Stimulated activated naive CD8-positive, alpha-beta T cell treated with anti-CD3 and anti-CD28 coated beads, Interleukin-15, amount 100 ng/mL, for 72 hours (primary cell): ENCODE results near the gene TRNT1.

ENCODE experiments used
- ATAC-seq: fragments of 150-1000 bp; cut with Tn5 transposase; 2 replicates; pipeline ENCODE4 v1.10.0; 2021; ENCODE audit warnings: mild to moderate bottlenecking, moderate library complexity
- DNase-seq, 2 donors: peaks; one replicate each; pipeline ENCODE4 v3.0.0; 2021 to 2022
- H3K27ac Mint-ChIP-seq, 2 donors: one replicate each; pipeline ENCODE4 v1.8.0; 2022; ENCODE audit warnings: mild to moderate bottlenecking in 2 of 2, mixed read lengths in 2 of 2, moderate library complexity in 2 of 2
- H3K27me3 Mint-ChIP-seq: one replicate; pipeline ENCODE4 v1.8.0; 2022; ENCODE audit warnings: mixed read lengths
- H3K4me1 Mint-ChIP-seq: one replicate; pipeline ENCODE4 v1.8.0; 2022; ENCODE audit warnings: mild to moderate bottlenecking, mixed read lengths
- H3K4me3 Mint-ChIP-seq, 2 donors: one replicate each; pipeline ENCODE4 v1.8.0; 2022; ENCODE audit warnings: mild to moderate bottlenecking in 2 of 2, mixed read lengths in 2 of 2, moderate library complexity in 1 of 2
- H3K9me3 Mint-ChIP-seq, 2 donors: one replicate each; pipeline ENCODE4 v1.8.0; 2022; ENCODE audit warnings: mixed read lengths in 2 of 2

TRNT1 gene

GRCh38 chr3:3105815-3106214 is 20.9 kb upstream of the TRNT1 start:
- H3K4me1 Mint-ChIP-seq, result no peaks in the 10 kb centered on the region
- H3K27ac Mint-ChIP-seq, result no peak overlapping the region

DNA sequence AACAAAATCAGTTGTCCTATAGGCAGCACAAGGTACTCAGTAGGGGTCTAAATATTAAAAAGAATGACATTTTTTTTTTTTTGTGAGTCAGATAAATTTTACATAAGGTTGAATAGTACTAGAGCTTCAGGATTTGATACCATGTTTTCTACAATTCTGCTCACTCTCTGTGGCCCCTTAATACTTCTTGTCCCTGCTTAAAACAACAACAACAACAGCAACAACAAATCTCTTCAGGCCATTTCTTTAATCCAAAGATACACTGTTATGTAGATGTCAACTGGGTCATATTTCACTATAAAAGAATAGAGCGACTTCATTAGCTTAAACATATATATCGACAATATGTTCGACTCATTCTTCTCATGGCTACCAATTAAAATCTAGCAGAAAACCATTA is 19.6 kb upstream of the TRNT1 start:
- ATAC-seq, result no peak
- Mint-ChIP-seq H3K9me3 (no peaks in the 10 kb centered on the region), H3K4me3 (no peak overlapping the region), H3K27me3 (no peaks in the 10 kb centered on the region), H3K4me1 (no peaks in the 10 kb centered on the region), H3K27ac (no peak overlapping the region)
- DNase-seq, result no peak

More at GRCh38 chr3:3105815-3106214, 20.9 kb upstream of the TRNT1 start:
- DNase-seq (no peak), ATAC-seq (no peak)
- no peaks in the 10 kb centered on the region for H3K27me3 Mint-ChIP-seq
- H3K9me3 Mint-ChIP-seq, result no peaks in the 10 kb centered on the region
- H3K4me3 Mint-ChIP-seq, result no peak overlapping the region

GRCh38 chr3:3107858-3108257 is 18.9 kb upstream of the TRNT1 start:
- no peaks in the 10 kb centered on the region for H3K4me1 Mint-ChIP-seq
- DNase-seq, result no peak
- ATAC-seq, result no peak
- no peak overlapping the region for H3K27ac Mint-ChIP-seq
- no peaks in the 10 kb centered on the region for H3K27me3 Mint-ChIP-seq
- H3K4me3 Mint-ChIP-seq, result no peak overlapping the region
- no peaks in the 10 kb centered on the region for H3K9me3 Mint-ChIP-seq

GRCh38 chr3:3109407-3110298 is 17.1 kb upstream of the TRNT1 start:
- Mint-ChIP-seq H3K27me3 (no peaks in the 10 kb centered on the region), H3K4me3 (no peak overlapping the region), H3K9me3 (no peaks in the 10 kb centered on the region), H3K4me1 (no peaks in the 10 kb centered on the region), H3K27ac (no peak overlapping the region)
- ATAC-seq (peak; percentile 77), DNase-seq (no peak)

- DNase-seq (no peak), ATAC-seq (peak; percentile 28)
- Mint-ChIP-seq H3K4me3 (no peak within 1 kb of the TSS), H3K27me3 (peaks cover 6% of the 10 kb centered on the region), H3K27ac (no peak within 1 kb of the TSS), H3K9me3 (no peaks in the 10 kb centered on the region), H3K4me1 (no peaks in the 10 kb centered on the region)
These were observed 16.5 kb upstream of the TRNT1 start, which contains the start of gene IL5RA for GRCh38 chr3:3110299-3110630. IL5RA (minus strand) TSS chr3:3110374; CDS start chr3:3104984, 5,390 bp downstream.

GRCh38 chr3:3110749-3111361 is 15.9 kb upstream of the TRNT1 start:
- H3K4me3 Mint-ChIP-seq, result no peak overlapping the region
- peaks cover 11% of the 10 kb centered on the region for H3K27me3 Mint-ChIP-seq
- DNase-seq (no peak), ATAC-seq (no peak)
- H3K9me3 Mint-ChIP-seq, result no peaks in the 10 kb centered on the region
- no peaks in the 10 kb centered on the region for H3K4me1 Mint-ChIP-seq
- H3K27ac Mint-ChIP-seq, result no peak overlapping the region

GRCh38 chr3:3113042-3113709 is 13.6 kb upstream of the TRNT1 start:
- no peaks in the 10 kb centered on the region for H3K9me3 Mint-ChIP-seq
- H3K27ac Mint-ChIP-seq, result no peak overlapping the region
- no peak overlapping the region for H3K4me3 Mint-ChIP-seq
- H3K4me1 Mint-ChIP-seq, result no peaks in the 10 kb centered on the region
- no peak for DNase-seq
- no peak for ATAC-seq
- peaks cover 11% of the 10 kb centered on the region for H3K27me3 Mint-ChIP-seq

GRCh38 chr3:3117651-3118050 is 9.1 kb upstream of the TRNT1 start:
- peaks cover 6% of the 10 kb centered on the region for H3K4me1 Mint-ChIP-seq
- H3K27me3 Mint-ChIP-seq, result peaks cover 11% of the 10 kb centered on the region
- no peak for DNase-seq
- H3K4me3 Mint-ChIP-seq, result no peak overlapping the region
- no peak overlapping the region for H3K27ac Mint-ChIP-seq
- no peaks in the 10 kb centered on the region for H3K9me3 Mint-ChIP-seq
- ATAC-seq, result no peak

DNA sequence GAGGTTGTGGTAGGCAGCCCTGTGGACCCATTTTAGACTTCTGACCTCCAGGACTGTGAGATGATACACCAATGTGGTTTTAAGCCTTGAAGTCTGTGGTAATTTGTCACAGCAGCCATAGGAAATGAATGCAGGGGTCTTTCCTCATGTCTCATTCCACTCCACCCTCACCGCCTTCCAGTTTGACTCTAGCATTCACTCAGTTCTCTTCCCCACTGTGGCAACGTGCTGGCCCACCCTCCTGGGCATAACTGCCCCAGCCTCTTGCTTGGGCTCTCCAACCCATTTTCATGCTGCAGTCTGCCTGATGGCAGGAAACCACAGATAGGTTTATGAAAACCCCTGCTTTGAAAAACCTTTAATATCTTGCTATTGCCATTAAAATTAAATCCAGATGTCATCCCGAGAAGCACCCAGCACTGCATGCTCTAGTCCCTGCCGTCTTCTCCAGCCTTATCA is 7.3 kb upstream of the TRNT1 start:
- H3K9me3 Mint-ChIP-seq, result no peaks in the 10 kb centered on the region
- H3K4me1 Mint-ChIP-seq, result peaks cover 6% of the 10 kb centered on the region
- DNase-seq (peak in 1 of 2 donors; percentile 18), ATAC-seq (peak; percentile 87)
- no peak overlapping the region for H3K4me3 Mint-ChIP-seq
- peaks cover 11% of the 10 kb centered on the region for H3K27me3 Mint-ChIP-seq
- H3K27ac Mint-ChIP-seq, result no peak overlapping the region

DNA sequence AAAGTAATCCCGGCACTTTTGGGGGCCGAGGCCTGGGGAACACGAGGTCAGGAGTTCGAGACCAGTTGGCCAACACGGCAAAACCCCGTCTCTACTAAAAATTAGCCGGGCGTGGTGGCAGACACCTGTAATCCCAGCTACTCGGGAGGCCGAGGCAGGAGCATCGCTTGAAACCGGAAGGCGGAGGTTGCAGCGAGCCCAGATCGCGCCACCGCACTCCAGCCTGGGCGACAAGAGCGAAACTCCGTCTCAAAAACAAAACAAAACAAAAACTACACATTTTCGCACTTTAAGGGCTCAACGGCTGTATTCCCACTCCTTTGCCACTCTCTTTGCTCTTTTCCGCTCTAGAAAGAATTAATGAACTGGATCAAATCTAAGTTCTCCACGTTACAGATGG is 763 bp upstream of the TRNT1 start:
- peaks cover 48% of the 10 kb centered on the region for H3K4me1 Mint-ChIP-seq
- no peaks in the 10 kb centered on the region for H3K9me3 Mint-ChIP-seq

DNA sequence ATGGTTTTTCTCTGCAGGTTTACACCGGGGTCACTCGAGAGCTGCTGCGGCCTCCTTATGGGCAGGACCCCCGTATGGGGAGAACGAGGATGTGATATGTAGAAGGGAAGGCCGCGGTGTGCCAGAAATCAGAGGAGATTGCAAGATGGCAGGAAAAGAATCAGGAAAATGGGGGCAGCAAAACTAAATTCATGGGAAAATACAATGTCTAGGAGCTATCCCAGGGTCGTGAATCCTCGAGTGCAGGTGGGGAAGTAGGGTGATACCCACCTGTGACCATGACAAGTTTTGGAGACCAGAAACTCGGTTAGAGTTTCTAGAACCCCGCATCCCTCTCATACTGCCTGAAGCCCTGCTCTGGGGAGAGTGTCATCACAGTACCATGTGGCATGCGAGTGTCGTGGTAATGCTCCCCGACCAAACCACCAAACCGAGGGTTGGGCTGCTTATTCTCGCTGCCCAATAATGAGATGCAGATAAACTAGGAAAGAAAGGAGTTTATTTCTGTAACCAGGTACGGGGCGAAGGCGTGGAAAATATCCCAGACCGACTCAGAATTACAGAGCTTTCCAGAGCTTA is 781 bp downstream of the TRNT1 start:
- peaks cover 48% of the 10 kb centered on the region for H3K4me1 Mint-ChIP-seq
- peak; percentile 65 for ATAC-seq
- DNase-seq, result peak; percentile 18 to 49
- no peaks in the 10 kb centered on the region for H3K9me3 Mint-ChIP-seq
- peak overlapping the region; percentile 97 for H3K4me3 Mint-ChIP-seq
- H3K27me3 Mint-ChIP-seq, result no peaks in the 10 kb centered on the region
- peak overlapping the region; percentile 98 to 99 for H3K27ac Mint-ChIP-seq

More for the DNA sequence above, 763 bp upstream of the TRNT1 start:
- ATAC-seq (no peak), DNase-seq (no peak)
- peak overlapping the region; percentile 92 to 98 for H3K27ac Mint-ChIP-seq
- H3K4me3 Mint-ChIP-seq, result peak overlapping the region; percentile 97
- no peaks in the 10 kb centered on the region for H3K27me3 Mint-ChIP-seq

- H3K27me3 Mint-ChIP-seq, result no peaks in the 10 kb centered on the region
- H3K4me1 Mint-ChIP-seq, result peaks cover 67% of the 10 kb centered on the region
- ATAC-seq, result no peak
- no peak for DNase-seq
- H3K9me3 Mint-ChIP-seq, result no peaks in the 10 kb centered on the region
- H3K27ac Mint-ChIP-seq, result no peak overlapping the region
- peak overlapping the region in 1 of 2 donors; percentile 97 for H3K4me3 Mint-ChIP-seq
These were observed 2.8 kb downstream of the TRNT1 start for GRCh38 chr3:3129579-3129978.

DNA sequence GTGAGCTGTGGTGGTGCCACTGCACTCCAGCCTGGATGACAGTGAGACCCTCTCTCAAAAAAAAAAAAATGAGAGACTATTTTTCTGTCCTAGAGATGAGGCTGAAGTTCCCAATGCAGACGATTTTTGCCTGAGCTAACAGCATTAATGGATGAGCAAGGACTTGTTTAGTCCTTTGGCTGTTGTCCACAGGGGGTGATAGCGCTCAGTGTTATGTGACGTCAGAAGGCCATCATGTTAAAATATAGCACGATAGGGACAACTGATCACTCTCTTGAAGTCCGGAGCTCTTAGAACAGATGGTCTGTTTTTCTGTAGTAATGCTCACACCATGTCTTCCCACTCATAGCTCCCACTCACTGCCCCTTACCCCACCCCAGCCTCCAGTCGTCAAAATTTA is 6.8 kb downstream of the TRNT1 start:
- Mint-ChIP-seq H3K4me1 (peaks cover 49% of the 10 kb centered on the region), H3K27ac (no peak overlapping the region), H3K4me3 (no peak overlapping the region), H3K27me3 (no peaks in the 10 kb centered on the region), H3K9me3 (no peaks in the 10 kb centered on the region)
- ATAC-seq, result no peak
- no peak for DNase-seq

DNA sequence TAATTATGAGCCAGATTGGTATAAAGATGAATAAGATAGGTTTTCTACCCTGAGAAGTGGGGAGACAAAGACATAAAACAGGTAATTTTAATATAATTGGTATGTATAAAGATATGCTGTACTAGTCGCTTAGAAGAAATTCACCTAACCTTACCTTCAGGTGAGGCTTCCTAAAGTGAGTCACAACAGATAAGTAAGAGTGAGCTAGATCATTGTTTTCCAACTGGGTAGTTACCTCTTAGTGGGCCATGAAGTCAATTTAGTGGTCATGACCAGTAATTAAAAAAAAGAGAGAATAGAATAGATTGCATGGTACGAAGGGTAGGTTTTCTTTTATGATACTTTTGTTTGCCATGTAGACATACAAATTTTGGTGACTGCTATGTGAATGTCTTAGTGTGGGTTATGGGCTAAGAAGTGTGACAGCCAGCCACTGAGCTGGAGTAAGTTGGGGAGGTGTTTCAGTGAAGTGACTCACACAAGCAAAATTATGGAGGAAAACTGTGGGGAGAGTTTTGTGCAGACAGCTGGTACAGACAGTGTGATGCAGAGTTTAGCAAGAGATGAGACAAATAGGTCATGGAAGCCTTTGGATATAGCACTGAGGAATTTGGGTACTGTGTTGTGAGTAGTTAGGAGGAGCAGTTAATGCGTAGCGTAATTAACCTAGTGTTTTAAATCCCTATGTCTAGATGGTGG is 8.2 kb downstream of the TRNT1 start:
- no peaks in the 10 kb centered on the region for H3K9me3 Mint-ChIP-seq
- no peak overlapping the region for H3K4me3 Mint-ChIP-seq
- peak overlapping the region in 1 of 2 donors; percentile 94 for H3K27ac Mint-ChIP-seq
- DNase-seq (no peak), ATAC-seq (peak; percentile 59)
- H3K4me1 Mint-ChIP-seq, result peaks cover 44% of the 10 kb centered on the region
- H3K27me3 Mint-ChIP-seq, result no peaks in the 10 kb centered on the region

DNA sequence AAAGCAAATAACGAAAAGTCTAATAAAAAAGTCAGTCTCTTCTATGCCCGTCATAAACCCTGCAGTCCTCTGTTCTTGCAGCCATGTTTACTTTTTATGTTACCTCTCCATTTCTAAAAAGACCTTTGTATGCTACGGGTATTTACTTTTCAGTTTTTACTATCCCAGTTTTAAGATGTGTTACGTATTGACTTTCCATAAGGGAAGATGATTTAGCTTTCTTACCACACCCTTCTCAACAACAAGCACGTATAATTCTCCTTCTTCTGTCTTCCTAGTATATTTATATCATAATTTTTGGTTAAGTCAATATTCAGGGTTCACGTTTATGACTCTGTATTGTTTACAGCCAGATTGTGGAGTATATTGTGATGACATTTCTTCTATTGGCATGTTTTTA is 10.8 kb downstream of the TRNT1 start:
- ATAC-seq, result no peak
- Mint-ChIP-seq H3K27me3 (no peaks in the 10 kb centered on the region), H3K4me1 (peaks cover 41% of the 10 kb centered on the region), H3K27ac (no peak overlapping the region), H3K9me3 (no peaks in the 10 kb centered on the region), H3K4me3 (no peak overlapping the region)
- DNase-seq, result no peak
